ENCODE data around the gene BSND.

- TF ChIP-seq CTCF (conservative IDR thresholded peaks at IDR 0.05; ENCODE audit: low read depth, low read length) (no peak), EZH2 (IDR thresholded peaks at IDR 0.05; ENCODE audit: low read length, unreplicated experiment) (no peak), EZH2phosphoT487 (IDR thresholded peaks at IDR 0.05; ENCODE audit: borderline replicate concordance, low read length) (no peak)
These were observed 59.2 kb downstream of the BSND start for GRCh38 chr1:55057956-55058298.

All from PC-3 (cell line).